T follicular helper cell (primary cell): ENCODE data around the gene ARHGAP15.

Experiments used
- DNase-seq: peaks from one replicate; pipeline ENCODE4 v3.0.0-alpha.2; 2020; ENCODE audit warnings: low read depth

Gene ARHGAP15

GRCh38 chr2:143623909-143624260 lies 494.7 kb downstream of the ARHGAP15 start:
- DNase-seq: no peak

- DNase-seq: no peak
Measured at GRCh38 chr2:143629340-143629739, 500.1 kb downstream of the ARHGAP15 start.

GRCh38 chr2:143632751-143633374 lies 503.6 kb downstream of the ARHGAP15 start:
- no peak for DNase-seq

GRCh38 chr2:143633419-143633818 lies 504.2 kb downstream of the ARHGAP15 start:
- no peak for DNase-seq

GRCh38 chr2:143635302-143635701 lies 506.1 kb downstream of the ARHGAP15 start:
- DNase-seq: no peak

- no peak for DNase-seq
Measured at GRCh38 chr2:143635936-143636335, 506.7 kb downstream of the ARHGAP15 start.

GRCh38 chr2:143640826-143641225 lies 511.6 kb downstream of the ARHGAP15 start:
- no peak for DNase-seq

- no peak for DNase-seq
Measured at GRCh38 chr2:143645921-143646645, 516.9 kb downstream of the ARHGAP15 start.

- no peak for DNase-seq
Measured at GRCh38 chr2:143649226-143649740, 520.1 kb downstream of the ARHGAP15 start.

GRCh38 chr2:143652692-143653091 lies 523.5 kb downstream of the ARHGAP15 start:
- no peak for DNase-seq

- no peak for DNase-seq
Measured at GRCh38 chr2:143668234-143668633, 539.0 kb downstream of the ARHGAP15 start.

- DNase-seq: no peak
Measured at GRCh38 chr2:143674051-143674450, 544.8 kb downstream of the ARHGAP15 start.

GRCh38 chr2:143675021-143675420 lies 545.8 kb downstream of the ARHGAP15 start:
- no peak for DNase-seq

GRCh38 chr2:143679617-143680016 lies 550.4 kb downstream of the ARHGAP15 start:
- DNase-seq: no peak

GRCh38 chr2:143680885-143681405 lies 551.7 kb downstream of the ARHGAP15 start:
- DNase-seq: no peak

- no peak for DNase-seq
Measured at GRCh38 chr2:143682436-143683055, 553.3 kb downstream of the ARHGAP15 start.

- no peak for DNase-seq
Measured at GRCh38 chr2:143683977-143684376, 554.8 kb downstream of the ARHGAP15 start.

- no peak for DNase-seq
Measured at GRCh38 chr2:143684551-143685320, 555.5 kb downstream of the ARHGAP15 start.

GRCh38 chr2:143685421-143686078 lies 556.3 kb downstream of the ARHGAP15 start:
- DNase-seq: no peak

GRCh38 chr2:143686585-143687164 lies 557.5 kb downstream of the ARHGAP15 start:
- no peak for DNase-seq

- DNase-seq: no peak
Measured at GRCh38 chr2:143688248-143688647, 559.0 kb downstream of the ARHGAP15 start.
